Measurements from ENCODE around the gene FGF18. TPM values are rescaled to one million over a fixed set of nuclear protein-coding genes. Genes with fewer than 3 reads are reported as not detected.

FGF18 gene
- total and polyA plus RNA-seq, 5 donors: 1.2 to 4.3 (median 1.6) TPM

GRCh38 chr5:171477101-171477500 is 57.7 kb downstream of the FGF18 start:
- Histone ChIP-seq H3K27ac (ENCODE audit: low read length) (no peak overlapping the region), H3K4me3 (ENCODE audit: low read length) (no peak overlapping the region), H3K9me3 (ENCODE audit: control insufficient read depth, low read length) (no peaks in the 10 kb centered on the region), H3K4me1 (ENCODE audit: control insufficient read depth, insufficient read depth, low read length) (no peaks in the 10 kb centered on the region), H3K27me3 (ENCODE audit: control insufficient read depth, insufficient read depth) (no peaks in the 10 kb centered on the region)
- intact Hi-C loops (cut with DNase I): no loop called here
- ATAC-seq: no peak
- DNase-seq: no peak
- 43% methylated on average over 2 of the region's 2 CpGs for WGBS

- ATAC-seq (no peak), DNase-seq (no peak)
- WGBS: 83% methylated on average over 3 of the region's 3 CpGs
- Histone ChIP-seq H3K27me3 (ENCODE audit: control insufficient read depth, insufficient read depth) (no peaks in the 10 kb centered on the region), H3K27ac (ENCODE audit: low read length) (no peak overlapping the region), H3K4me3 (ENCODE audit: low read length) (no peak overlapping the region), H3K9me3 (ENCODE audit: control insufficient read depth, low read length) (no peaks in the 10 kb centered on the region), H3K4me1 (ENCODE audit: control insufficient read depth, insufficient read depth, low read length) (no peaks in the 10 kb centered on the region)
- intact Hi-C loops (cut with DNase I): no loop called here
These were observed 58.2 kb downstream of the FGF18 start for GRCh38 chr5:171477666-171478065.

- no peak overlapping the region for H3K4me3 ChIP-seq (ENCODE audit: low read length)
- H3K9me3 ChIP-seq (ENCODE audit: control insufficient read depth, low read length): no peaks in the 10 kb centered on the region
- no peak overlapping the region for H3K27ac ChIP-seq (ENCODE audit: low read length)
- intact Hi-C loops (cut with DNase I): no loop called here
- DNase-seq (no peak), ATAC-seq (peak in 1 of 2 donors; percentile 14)
- whole genome bisulfite sequencing: 63% methylated on average over 4 of the region's 4 CpGs
- H3K4me1 ChIP-seq (ENCODE audit: control insufficient read depth, insufficient read depth, low read length): no peaks in the 10 kb centered on the region
- no peaks in the 10 kb centered on the region for H3K27me3 ChIP-seq (ENCODE audit: control insufficient read depth, insufficient read depth)
These were observed 59.7 kb downstream of the FGF18 start for GRCh38 chr5:171478946-171479775.

GRCh38 chr5:171479776-171480125 is 60.3 kb downstream of the FGF18 start:
- H3K4me3 ChIP-seq (ENCODE audit: low read length): no peak overlapping the region
- no peaks in the 10 kb centered on the region for H3K4me1 ChIP-seq (ENCODE audit: control insufficient read depth, insufficient read depth, low read length)
- WGBS: 58% methylated on average over 1 of the region's 1 CpG
- intact Hi-C loops (cut with DNase I): no loop called here
- H3K27me3 ChIP-seq (ENCODE audit: control insufficient read depth, insufficient read depth): no peaks in the 10 kb centered on the region
- ATAC-seq (no peak), DNase-seq (no peak)
- H3K9me3 ChIP-seq (ENCODE audit: control insufficient read depth, low read length): no peaks in the 10 kb centered on the region
- H3K27ac ChIP-seq (ENCODE audit: low read length): no peak overlapping the region

GRCh38 chr5:171480239-171480638 is 60.8 kb downstream of the FGF18 start:
- intact Hi-C loops (cut with DNase I): no loop called here
- no peak overlapping the region for H3K27ac ChIP-seq (ENCODE audit: low read length)
- WGBS: 79% methylated on average over 6 of the region's 6 CpGs
- H3K27me3 ChIP-seq (ENCODE audit: control insufficient read depth, insufficient read depth): no peaks in the 10 kb centered on the region
- H3K4me1 ChIP-seq (ENCODE audit: control insufficient read depth, insufficient read depth, low read length): no peaks in the 10 kb centered on the region
- no peaks in the 10 kb centered on the region for H3K9me3 ChIP-seq (ENCODE audit: control insufficient read depth, low read length)
- H3K4me3 ChIP-seq (ENCODE audit: low read length): no peak overlapping the region
- DNase-seq (no peak), ATAC-seq (no peak)

- intact Hi-C loops (cut with DNase I): no loop called here
- peak; percentile 32 to 84 for ATAC-seq
- H3K9me3 ChIP-seq (ENCODE audit: control insufficient read depth, low read length): no peaks in the 10 kb centered on the region
- no peaks in the 10 kb centered on the region for H3K4me1 ChIP-seq (ENCODE audit: control insufficient read depth, insufficient read depth, low read length)
- no peak overlapping the region for H3K4me3 ChIP-seq (ENCODE audit: low read length)
- peak; percentile 69 to 91 (median 88) for DNase-seq
- H3K27ac ChIP-seq (ENCODE audit: low read length): no peak overlapping the region
- no peaks in the 10 kb centered on the region for H3K27me3 ChIP-seq (ENCODE audit: control insufficient read depth, insufficient read depth)
- 64% methylated on average over 10 of the region's 10 CpGs for WGBS
These were observed 62.4 kb downstream of the FGF18 start for GRCh38 chr5:171481571-171482433.

- ATAC-seq (no peak), DNase-seq (no peak)
- no peaks in the 10 kb centered on the region for H3K27me3 ChIP-seq (ENCODE audit: control insufficient read depth, insufficient read depth)
- no peak overlapping the region for H3K4me3 ChIP-seq (ENCODE audit: low read length)
- H3K4me1 ChIP-seq (ENCODE audit: control insufficient read depth, insufficient read depth, low read length): no peaks in the 10 kb centered on the region
- intact Hi-C loops (cut with DNase I): no loop called here
- 77% methylated on average over 4 of the region's 4 CpGs for WGBS
- no peak overlapping the region for H3K27ac ChIP-seq (ENCODE audit: low read length)
- H3K9me3 ChIP-seq (ENCODE audit: control insufficient read depth, low read length): no peaks in the 10 kb centered on the region
These were observed 62.9 kb downstream of the FGF18 start for GRCh38 chr5:171482434-171482730.

- intact Hi-C loops (cut with DNase I): no loop called here
- DNase-seq (peak; percentile 90 to 96 (median 94)), ATAC-seq (peak; percentile 86 to 93)
- Histone ChIP-seq H3K4me1 (ENCODE audit: control insufficient read depth, insufficient read depth, low read length) (no peaks in the 10 kb centered on the region), H3K4me3 (ENCODE audit: low read length) (no peak overlapping the region), H3K27ac (ENCODE audit: low read length) (peak overlapping the region; percentile 22), H3K9me3 (ENCODE audit: control insufficient read depth, low read length) (no peaks in the 10 kb centered on the region), H3K27me3 (ENCODE audit: control insufficient read depth, insufficient read depth) (no peaks in the 10 kb centered on the region)
- WGBS: 54% methylated on average over 21 of the region's 21 CpGs
These were observed 64.2 kb downstream of the FGF18 start for GRCh38 chr5:171483551-171484135.

- H3K27me3 ChIP-seq (ENCODE audit: control insufficient read depth, insufficient read depth): no peaks in the 10 kb centered on the region
- H3K27ac ChIP-seq (ENCODE audit: low read length): no peak overlapping the region
- WGBS: 35% methylated on average over 7 of the region's 7 CpGs
- no peak overlapping the region for H3K4me3 ChIP-seq (ENCODE audit: low read length)
- intact Hi-C loops (cut with DNase I): no loop called here
- ATAC-seq (peak in 1 of 2 donors; percentile 31), DNase-seq (peak in 2 of 3 donors; percentile 45 to 71)
- H3K9me3 ChIP-seq (ENCODE audit: control insufficient read depth, low read length): no peaks in the 10 kb centered on the region
- H3K4me1 ChIP-seq (ENCODE audit: control insufficient read depth, insufficient read depth, low read length): no peaks in the 10 kb centered on the region
These were observed 65.0 kb downstream of the FGF18 start for GRCh38 chr5:171484460-171484899.

GRCh38 chr5:171485668-171486067 is 66.2 kb downstream of the FGF18 start:
- ATAC-seq (no peak), DNase-seq (no peak)
- Histone ChIP-seq H3K4me3 (ENCODE audit: low read length) (no peak overlapping the region), H3K27ac (ENCODE audit: low read length) (no peak overlapping the region), H3K4me1 (ENCODE audit: control insufficient read depth, insufficient read depth, low read length) (no peaks in the 10 kb centered on the region), H3K9me3 (ENCODE audit: control insufficient read depth, low read length) (no peaks in the 10 kb centered on the region), H3K27me3 (ENCODE audit: control insufficient read depth, insufficient read depth) (no peaks in the 10 kb centered on the region)
- 93% methylated on average over 4 of the region's 4 CpGs for WGBS
- intact Hi-C loops (cut with DNase I): no loop called here

GRCh38 chr5:171486613-171487012 is 67.2 kb downstream of the FGF18 start:
- ATAC-seq (no peak), DNase-seq (no peak)
- no peaks in the 10 kb centered on the region for H3K9me3 ChIP-seq (ENCODE audit: control insufficient read depth, low read length)
- WGBS: 85% methylated on average over 4 of the region's 4 CpGs
- H3K27me3 ChIP-seq (ENCODE audit: control insufficient read depth, insufficient read depth): no peaks in the 10 kb centered on the region
- intact Hi-C loops (cut with DNase I): no loop called here
- no peak overlapping the region for H3K27ac ChIP-seq (ENCODE audit: low read length)
- no peak overlapping the region for H3K4me3 ChIP-seq (ENCODE audit: low read length)
- no peaks in the 10 kb centered on the region for H3K4me1 ChIP-seq (ENCODE audit: control insufficient read depth, insufficient read depth, low read length)

Data from right cardiac atrium (tissue), 5 donors.